GM23338 (cell line): ENCODE data around the gene PLEKHG4. TPM values are rescaled to one million over a fixed set of nuclear protein-coding genes. Genes with fewer than 3 reads are reported as not detected.

Experiments
- ATAC-seq: fragments of 200-7000 bp; cut with Tn5 transposase; 3 replicates; pipeline ENCODE4 v1.9.1; 2020
- DNase-seq: peaks from one replicate; pipeline ENCODE4 v3.0.0-alpha.2; 2015; ENCODE audit warnings: low spot score
- H2AFZ ChIP-seq: fragments of 200-600 bp; sonication (generic); 2 replicates; pipeline ENCODE4 v1.8.0; 2016; ENCODE audit warnings: antibody characterized with exemption, mild to moderate bottlenecking, moderate library complexity
- H3F3A ChIP-seq: fragments of 200-600 bp; sonication (generic); replicated peaks from 2 replicates; pipeline ENCODE4 v1.8.0; 2017; ENCODE audit warnings: antibody characterized with exemption, mixed run types, low read depth
- H3K27ac ChIP-seq: fragments of 200-600 bp; sonication (generic); 2 replicates; pipeline ENCODE4 v1.6.1; 2016; ENCODE audit warnings: low read depth
- H3K27me3 ChIP-seq: fragments of 200-600 bp; sonication (generic); 2 replicates; pipeline ENCODE4 v1.8.0; 2016; ENCODE audit warnings: mild to moderate bottlenecking, mixed run types, moderate library complexity; ENCODE audit not compliant: insufficient read depth
- H3K36me3 ChIP-seq: fragments of 200-600 bp; sonication (generic); 2 replicates; pipeline ENCODE4 v1.8.0; 2016; ENCODE audit warnings: mild to moderate bottlenecking; ENCODE audit not compliant: insufficient read depth
- H3K4me1 ChIP-seq: fragments of 200-600 bp; sonication (generic); 2 replicates; pipeline ENCODE4 v1.8.0; 2016; ENCODE audit warnings: mild to moderate bottlenecking, moderate library complexity; ENCODE audit not compliant: insufficient read depth
- H3K4me2 ChIP-seq: fragments of 200-600 bp; sonication (generic); 2 replicates; pipeline ENCODE4 v1.7.1; 2017; ENCODE audit warnings: mixed run types
- H3K4me3 ChIP-seq: fragments of 200-600 bp; sonication (generic); 2 replicates; pipeline ENCODE4 v1.6.1; 2016; ENCODE audit warnings: mixed run types
- H3K79me2 ChIP-seq: fragments of 200-600 bp; sonication (generic); replicated peaks from 2 replicates; pipeline ENCODE4 v1.8.0; 2017; ENCODE audit warnings: mild to moderate bottlenecking; ENCODE audit not compliant: insufficient read depth
- H3K9me2 ChIP-seq: fragments of 200-600 bp; sonication (generic); 2 replicates; pipeline ENCODE4 v1.8.0; 2017; ENCODE audit not compliant: insufficient read depth
- H4K20me1 ChIP-seq: fragments of 200-600 bp; sonication (generic); replicated peaks from 2 replicates; pipeline ENCODE4 v1.8.0; 2017; ENCODE audit warnings: mild to moderate bottlenecking; ENCODE audit not compliant: insufficient read depth
- H3K27ac Mint-ChIP-seq: 2 replicates; pipeline ENCODE4 v1.8.0; 2020; ENCODE audit warnings: inconsistent platforms, mild to moderate bottlenecking, moderate library complexity, mixed read lengths
- H3K27me3 Mint-ChIP-seq: 3 replicates; pipeline ENCODE4 v1.8.0; 2022; ENCODE audit warnings: low read depth, mild to moderate bottlenecking, moderate library complexity, mixed read lengths, inconsistent platforms; ENCODE audit not compliant: insufficient read depth, poor library complexity
- H3K36me3 Mint-ChIP-seq: 3 replicates; pipeline ENCODE4 v1.8.0; 2021; ENCODE audit warnings: low read depth, mild to moderate bottlenecking, inconsistent platforms, moderate library complexity, mixed read lengths
- H3K4me1 Mint-ChIP-seq: 3 replicates; pipeline ENCODE4 v1.8.0; 2020; ENCODE audit warnings: mild to moderate bottlenecking, inconsistent platforms, mixed read lengths
- H3K4me3 Mint-ChIP-seq: 3 replicates; pipeline ENCODE4 v1.8.0; 2021; ENCODE audit warnings: moderate library complexity, mild to moderate bottlenecking, inconsistent platforms, mixed read lengths
- H3K9me3 Mint-ChIP-seq: 3 replicates; pipeline ENCODE4 v1.8.0; 2020; ENCODE audit warnings: moderate library complexity, mild to moderate bottlenecking, inconsistent platforms, mixed read lengths
- CREB1 ChIP-seq: fragments of 250-450 bp; sonication (Bioruptor Pico); IDR thresholded peaks from 2 replicates; pipeline ENCODE4 v1.5.0; 2020; ENCODE audit warnings: low read depth, mild to moderate bottlenecking, moderate library complexity
- EZH2phosphoT487 ChIP-seq: fragments of 200-600 bp; sonication (generic); IDR thresholded peaks from one replicate; pipeline ENCODE4 v1.8.1; 2018; ENCODE audit warnings: antibody characterized with exemption; ENCODE audit not compliant: unreplicated experiment
- NANOG ChIP-seq: IDR thresholded peaks from 2 replicates; pipeline ENCODE4 v1.6.1; 2016; ENCODE audit warnings: antibody characterized with exemption, borderline replicate concordance
- ZNF114 ChIP-seq: fragments of 250-450 bp; sonication (Bioruptor Pico); IDR thresholded peaks from 2 replicates; pipeline ENCODE4 v1.5.0; 2020; ENCODE audit warnings: mild to moderate bottlenecking, moderate library complexity
- polyA plus RNA-seq: library from polyadenylated mRNA; unstranded; fragments of >200 nt; fragmentation: Nextera tagmentation; extraction: Ambion mirVana; gene quantifications from 2 replicates; pipeline ENCODE4 v1.2.1, GENCODE V29; 2016
- total RNA-seq: library from RNA; depleted of rRNA; stranded (reverse); fragments of >200 nt; shearing (Covaris generic); gene quantifications from 2 replicates; pipeline ENCODE4 v1.2.3, GENCODE V29; 2014
- TF ChIP-seq, protein P1 (sequence below): fragments of 250-450 bp; sonication (Bioruptor Pico); IDR thresholded peaks from 2 replicates; pipeline ENCODE4 v1.5.0; 2020; ENCODE audit warnings: mild to moderate bottlenecking, moderate library complexity
- TF ChIP-seq, protein P2 (sequence below): IDR thresholded peaks from 2 replicates; pipeline ENCODE4 v1.6.1; 2016; ENCODE audit warnings: antibody characterized with exemption

PLEKHG4 gene
- total and polyA plus RNA-seq, 2 experiments from 2014 or later, result 3.2 to 10.3 TPM

DNA sequence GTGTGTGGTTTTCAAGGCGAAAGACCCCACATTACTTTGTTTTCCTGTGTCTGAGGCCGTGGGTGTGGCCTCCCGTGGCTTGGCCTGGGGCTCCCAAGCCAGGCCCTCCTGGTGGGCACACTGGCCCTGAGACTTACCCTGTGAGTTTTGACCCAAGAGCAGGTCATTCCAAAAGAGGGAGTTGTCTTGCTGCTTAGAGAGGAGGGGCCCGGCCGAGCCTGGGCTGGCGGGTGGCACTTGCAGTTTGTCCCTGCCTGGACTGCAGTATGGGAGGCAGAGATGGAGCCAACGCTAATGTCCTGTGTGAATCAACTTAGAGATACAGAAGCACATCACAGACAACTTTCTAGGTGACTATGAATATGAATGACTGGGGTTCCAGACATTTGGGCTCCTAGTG, 22.7 kb downstream of the PLEKHG4 start:
- Mint-ChIP-seq H3K27ac (no peak overlapping the region; the same call in 1 of the 2 replicates), H3K9me3 (no peaks in the 10 kb centered on the region), H3K36me3 (no peaks in the 10 kb centered on the region), H3K4me1 (no peaks in the 10 kb centered on the region), H3K4me3 (no peak overlapping the region), H3K27me3 (peaks cover 18% of the 10 kb centered on the region)
- Histone ChIP-seq H3K4me1 (no peaks in the 10 kb centered on the region), H3K27ac (no peak overlapping the region), H4K20me1 (no peaks in the 10 kb centered on the region; the same call in 1 of the 2 replicates), H3K4me3 (no peak overlapping the region), H2AFZ (no peak overlapping the region), H3K79me2 (no peaks in the 10 kb centered on the region), H3F3A (no peaks in the 10 kb centered on the region), H3K27me3 (no peaks in the 10 kb centered on the region), H3K4me2 (no peak overlapping the region), H3K36me3 (no peaks in the 10 kb centered on the region), H3K9me2 (no peaks in the 10 kb centered on the region)
- TF ChIP-seq EZH2phosphoT487 (no peak), NANOG (no peak), ZNF114 (CRISPR knock-in tag) (no peak), CREB1 (CRISPR knock-in tag) (no peak)
- TF ChIP-seq, protein P1, sequence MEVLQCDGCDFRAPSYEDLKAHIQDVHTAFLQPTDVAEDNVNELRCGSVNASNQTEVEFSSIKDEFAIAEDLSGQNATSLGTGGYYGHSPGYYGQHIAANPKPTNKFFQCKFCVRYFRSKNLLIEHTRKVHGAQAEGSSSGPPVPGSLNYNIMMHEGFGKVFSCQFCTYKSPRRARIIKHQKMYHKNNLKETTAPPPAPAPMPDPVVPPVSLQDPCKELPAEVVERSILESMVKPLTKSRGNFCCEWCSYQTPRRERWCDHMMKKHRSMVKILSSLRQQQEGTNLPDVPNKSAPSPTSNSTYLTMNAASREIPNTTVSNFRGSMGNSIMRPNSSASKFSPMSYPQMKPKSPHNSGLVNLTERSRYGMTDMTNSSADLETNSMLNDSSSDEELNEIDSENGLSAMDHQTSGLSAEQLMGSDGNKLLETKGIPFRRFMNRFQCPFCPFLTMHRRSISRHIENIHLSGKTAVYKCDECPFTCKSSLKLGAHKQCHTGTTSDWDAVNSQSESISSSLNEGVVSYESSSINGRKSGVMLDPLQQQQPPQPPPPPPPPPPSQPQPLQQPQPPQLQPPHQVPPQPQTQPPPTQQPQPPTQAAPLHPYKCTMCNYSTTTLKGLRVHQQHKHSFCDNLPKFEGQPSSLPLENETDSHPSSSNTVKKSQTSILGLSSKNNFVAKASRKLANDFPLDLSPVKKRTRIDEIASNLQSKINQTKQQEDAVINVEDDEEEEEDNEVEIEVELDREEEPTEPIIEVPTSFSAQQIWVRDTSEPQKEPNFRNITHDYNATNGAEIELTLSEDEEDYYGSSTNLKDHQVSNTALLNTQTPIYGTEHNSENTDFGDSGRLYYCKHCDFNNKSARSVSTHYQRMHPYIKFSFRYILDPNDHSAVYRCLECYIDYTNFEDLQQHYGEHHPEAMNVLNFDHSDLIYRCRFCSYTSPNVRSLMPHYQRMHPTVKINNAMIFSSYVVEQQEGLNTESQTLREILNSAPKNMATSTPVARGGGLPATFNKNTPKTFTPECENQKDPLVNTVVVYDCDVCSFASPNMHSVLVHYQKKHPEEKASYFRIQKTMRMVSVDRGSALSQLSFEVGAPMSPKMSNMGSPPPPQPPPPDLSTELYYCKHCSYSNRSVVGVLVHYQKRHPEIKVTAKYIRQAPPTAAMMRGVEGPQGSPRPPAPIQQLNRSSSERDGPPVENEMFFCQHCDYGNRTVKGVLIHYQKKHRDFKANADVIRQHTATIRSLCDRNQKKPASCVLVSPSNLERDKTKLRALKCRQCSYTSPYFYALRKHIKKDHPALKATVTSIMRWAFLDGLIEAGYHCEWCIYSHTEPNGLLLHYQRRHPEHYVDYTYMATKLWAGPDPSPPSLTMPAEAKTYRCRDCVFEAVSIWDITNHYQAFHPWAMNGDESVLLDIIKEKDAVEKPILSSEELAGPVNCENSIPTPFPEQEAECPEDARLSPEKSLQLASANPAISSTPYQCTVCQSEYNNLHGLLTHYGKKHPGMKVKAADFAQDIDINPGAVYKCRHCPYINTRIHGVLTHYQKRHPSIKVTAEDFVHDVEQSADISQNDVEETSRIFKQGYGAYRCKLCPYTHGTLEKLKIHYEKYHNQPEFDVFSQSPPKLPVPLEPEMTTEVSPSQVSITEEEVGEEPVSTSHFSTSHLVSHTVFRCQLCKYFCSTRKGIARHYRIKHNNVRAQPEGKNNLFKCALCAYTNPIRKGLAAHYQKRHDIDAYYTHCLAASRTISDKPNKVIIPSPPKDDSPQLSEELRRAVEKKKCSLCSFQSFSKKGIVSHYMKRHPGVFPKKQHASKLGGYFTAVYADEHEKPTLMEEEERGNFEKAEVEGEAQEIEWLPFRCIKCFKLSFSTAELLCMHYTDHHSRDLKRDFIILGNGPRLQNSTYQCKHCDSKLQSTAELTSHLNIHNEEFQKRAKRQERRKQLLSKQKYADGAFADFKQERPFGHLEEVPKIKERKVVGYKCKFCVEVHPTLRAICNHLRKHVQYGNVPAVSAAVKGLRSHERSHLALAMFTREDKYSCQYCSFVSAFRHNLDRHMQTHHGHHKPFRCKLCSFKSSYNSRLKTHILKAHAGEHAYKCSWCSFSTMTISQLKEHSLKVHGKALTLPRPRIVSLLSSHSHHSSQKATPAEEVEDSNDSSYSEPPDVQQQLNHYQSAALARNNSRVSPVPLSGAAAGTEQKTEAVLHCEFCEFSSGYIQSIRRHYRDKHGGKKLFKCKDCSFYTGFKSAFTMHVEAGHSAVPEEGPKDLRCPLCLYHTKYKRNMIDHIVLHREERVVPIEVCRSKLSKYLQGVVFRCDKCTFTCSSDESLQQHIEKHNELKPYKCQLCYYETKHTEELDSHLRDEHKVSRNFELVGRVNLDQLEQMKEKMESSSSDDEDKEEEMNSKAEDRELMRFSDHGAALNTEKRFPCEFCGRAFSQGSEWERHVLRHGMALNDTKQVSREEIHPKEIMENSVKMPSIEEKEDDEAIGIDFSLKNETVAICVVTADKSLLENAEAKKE (CRISPR knock-in tag), result no peak
- TF ChIP-seq, protein P2, sequence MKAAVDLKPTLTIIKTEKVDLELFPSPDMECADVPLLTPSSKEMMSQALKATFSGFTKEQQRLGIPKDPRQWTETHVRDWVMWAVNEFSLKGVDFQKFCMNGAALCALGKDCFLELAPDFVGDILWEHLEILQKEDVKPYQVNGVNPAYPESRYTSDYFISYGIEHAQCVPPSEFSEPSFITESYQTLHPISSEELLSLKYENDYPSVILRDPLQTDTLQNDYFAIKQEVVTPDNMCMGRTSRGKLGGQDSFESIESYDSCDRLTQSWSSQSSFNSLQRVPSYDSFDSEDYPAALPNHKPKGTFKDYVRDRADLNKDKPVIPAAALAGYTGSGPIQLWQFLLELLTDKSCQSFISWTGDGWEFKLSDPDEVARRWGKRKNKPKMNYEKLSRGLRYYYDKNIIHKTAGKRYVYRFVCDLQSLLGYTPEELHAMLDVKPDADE, result no peak
- DNase-seq, result no peak
- ATAC-seq, result no peak
